Body of pancreas (tissue), 4 donors: ENCODE data around the gene RAB11FIP3. TPM values are rescaled to one million over a fixed set of nuclear protein-coding genes. Genes with fewer than 3 reads are reported as not detected.

ENCODE experiments used
- ATAC-seq: fragments of 150-250 bp; one replicate; pipeline ENCODE4 v1.9.1; 2016
- DNase-seq, 4 donors: peaks; one replicate each; pipeline ENCODE4 v3.0.0-alpha.2; 2019
- H3K27ac ChIP-seq, 4 donors: fragments of 200-600 bp; sonication (generic); 1 replicate in 3 of 4; 2 replicates in 1 of 4; pipeline versions ENCODE4 v1.5.1 to v1.6.1; 2016 to 2019; ENCODE audit warnings: mild to moderate bottlenecking in 1 of 4, mixed read lengths in 1 of 4, moderate library complexity in 1 of 4
- H3K27me3 ChIP-seq, 2 donors: fragments of 200-600 bp; sonication (generic); one replicate each; pipeline ENCODE4 v1.6.0; 2016; ENCODE audit warnings: mild to moderate bottlenecking in 1 of 2
- H3K36me3 ChIP-seq, 2 donors: fragments of 200-600 bp; sonication (generic); replicated peaks in 1 of 2; 2 replicates each; pipeline ENCODE4 v1.5.1; 2016; ENCODE audit warnings: low read depth in 2 of 2; ENCODE audit not compliant: insufficient read depth in 1 of 2
- H3K4me1 ChIP-seq: fragments of 200-600 bp; sonication (generic); one replicate; pipeline ENCODE4 v1.6.0; 2016
- H3K4me3 ChIP-seq, 2 donors: fragments of 200-600 bp; sonication (generic); 1 replicate in 1 of 2; 2 replicates in 1 of 2; pipeline ENCODE4 v1.5.1; 2016 to 2019
- H3K9me3 ChIP-seq, 3 donors: fragments of 200-600 bp; sonication (generic); 1 replicate in 2 of 3; 2 replicates in 1 of 3; pipeline ENCODE4 v1.5.1; 2016
- CTCF ChIP-seq, 7 experiments: fragments of 450-650 bp in 4 of 7; fragments of 200-600 bp in 3 of 7; sonication (generic) in 3 of 7; IDR thresholded peaks; one replicate each; pipeline ENCODE4 v1.5.1; 2016 to 2019; ENCODE audit warnings: antibody characterized with exemption in 7 of 7
- POLR2A ChIP-seq, 3 donors: fragments of 450-650 bp; IDR thresholded peaks; one replicate each; pipeline ENCODE4 v1.6.1; 2016; ENCODE audit warnings: antibody characterized with exemption in 3 of 3, mild to moderate bottlenecking in 2 of 3
- WGBS, 2 donors: methylation state at CpG; one replicate each; pipeline ENCODE4 v1.1.5; 2017; 5-methylcytosine and 5-hydroxymethylcytosine counted together
- intact Hi-C: fragments of 100-400 bp; cut with DNase I; formaldehyde crosslinking; loops from one replicate; pipeline ENCODE4 v1.15.1; 2023
- total RNA-seq, 2 donors: library from RNA; depleted of rRNA; stranded (reverse); fragments of >200 nt; gene quantifications; one replicate each; pipeline ENCODE4 v1.1.0, GENCODE V29; 2016

RAB11FIP3 gene
- total RNA-seq, 2 donors from 2014 or later: 50.1 to 122 TPM

- TF ChIP-seq POLR2A (IDR thresholded peaks at IDR 0.05): no peak
- TF ChIP-seq CTCF (IDR thresholded peaks at IDR 0.05): no peak
- intact Hi-C loops: no loop called here
- H3K4me1 ChIP-seq: peaks cover 63% of the 10 kb centered on the region
- peak; percentile 69 to 76 (median 74) for DNase-seq
- 0 to 4% methylated on average over 17 to 26 of the region's 26 CpGs for WGBS, 2 donors
- no peaks in the 10 kb centered on the region for H3K36me3 ChIP-seq
- H3K27me3 ChIP-seq: no peaks in the 10 kb centered on the region
- no peaks in the 10 kb centered on the region for H3K9me3 ChIP-seq
- ATAC-seq: peak; percentile 25
- H3K27ac ChIP-seq: peak overlapping the region; percentile 86 to 97 (median 94)
- peak overlapping the region in 1 of 2 donors; percentile 35 for H3K4me3 ChIP-seq
Measured at GRCh38 chr16:526181-527014, 100.9 kb downstream of the RAB11FIP3 start.

GRCh38 chr16:527015-527903 is 101.8 kb downstream of the RAB11FIP3 start, which contains the start of gene CAPN15:
Gene CAPN15 (plus strand): TSS chr16:527712. CDS start chr16:546839, 19,127 bp downstream.
- DNase-seq (peak; percentile 89 to 92 (median 89)), ATAC-seq (peak; percentile 85)
- peak within 1 kb of the TSS; percentile 48 to 77 for H3K4me3 ChIP-seq
- H3K27ac ChIP-seq: peak within 1 kb of the TSS; percentile 86 to 97 (median 94)
- WGBS, 2 donors: 1% methylated on average over 95 of the region's 129 CpGs; no CpG with 5 or more reads in 1 of the 2 donors
- H3K4me1 ChIP-seq: peaks cover 68% of the 10 kb centered on the region
- H3K9me3 ChIP-seq: no peaks in the 10 kb centered on the region
- intact Hi-C loops: no loop called here
- TF ChIP-seq POLR2A (IDR thresholded peaks at IDR 0.05): peak; percentile 77 to 85 (median 78)
- peak in 6 of 7 experiments; percentile 11 to 59 (median 55) for TF ChIP-seq CTCF (IDR thresholded peaks at IDR 0.05)
- no peaks in the 10 kb centered on the region for H3K27me3 ChIP-seq
- H3K36me3 ChIP-seq: no peaks in the 10 kb centered on the region

GRCh38 chr16:528111-529011 is 102.9 kb downstream of the RAB11FIP3 start:
- no peak for TF ChIP-seq CTCF (IDR thresholded peaks at IDR 0.05)
- peak in 2 of 3 donors; percentile 51 for TF ChIP-seq POLR2A (IDR thresholded peaks at IDR 0.05)
- H3K27me3 ChIP-seq: no peaks in the 10 kb centered on the region
- 0 to 10% methylated on average over 12 to 49 of the region's 55 CpGs for WGBS, 2 donors
- H3K9me3 ChIP-seq: no peaks in the 10 kb centered on the region
- ATAC-seq (peak; percentile 5), DNase-seq (peak in 3 of 4 donors; percentile 45 to 59 (median 54))
- peaks cover 76% of the 10 kb centered on the region for H3K4me1 ChIP-seq
- intact Hi-C loops: no loop called here
- H3K27ac ChIP-seq: peak overlapping the region; percentile 80 to 97 (median 84)
- H3K4me3 ChIP-seq: peak overlapping the region; percentile 48 to 77
- H3K36me3 ChIP-seq: no peaks in the 10 kb centered on the region

GRCh38 chr16:529012-529575 is 103.6 kb downstream of the RAB11FIP3 start:
- no peak for ATAC-seq
- Histone ChIP-seq H3K9me3 (no peaks in the 10 kb centered on the region), H3K27me3 (no peaks in the 10 kb centered on the region), H3K36me3 (no peaks in the 10 kb centered on the region), H3K4me1 (peaks cover 80% of the 10 kb centered on the region), H3K27ac (peak overlapping the region; percentile 80 to 97 (median 84)), H3K4me3 (peak overlapping the region in 1 of 2 donors; percentile 48)
- WGBS, 2 donors: 11 to 24% methylated on average over 12 of the region's 12 CpGs
- intact Hi-C loops: no loop called here
- peak in 3 of 4 donors; percentile 49 to 60 (median 56) for DNase-seq
- no peak for TF ChIP-seq POLR2A (IDR thresholded peaks at IDR 0.05)
- TF ChIP-seq CTCF (IDR thresholded peaks at IDR 0.05): no peak
